HFFc6 (cell line): Measurements from ENCODE around the gene LPAR1. TPM values are rescaled to one million over a fixed set of nuclear protein-coding genes. Genes with fewer than 3 reads are reported as not detected.

Experiments used
- DNase-seq: peaks from one replicate; pipeline ENCODE4 v3.0.0-alpha.2; 2018
- H3K27ac Mint-ChIP-seq: 2 replicates; pipeline ENCODE4 v1.8.0; 2020; ENCODE audit warnings: mild to moderate bottlenecking, mixed read lengths
- H3K27me3 Mint-ChIP-seq: 2 replicates; pipeline ENCODE4 v1.8.0; 2021; ENCODE audit warnings: mild to moderate bottlenecking, moderate library complexity, mixed read lengths; ENCODE audit not compliant: insufficient read depth
- H3K36me3 Mint-ChIP-seq: 2 replicates; pipeline ENCODE4 v1.8.0; 2021; ENCODE audit warnings: low read depth, mixed read lengths
- H3K4me1 Mint-ChIP-seq: 2 replicates; pipeline ENCODE4 v1.8.0; 2020; ENCODE audit warnings: low read depth, mixed read lengths
- H3K4me3 Mint-ChIP-seq: 2 replicates; pipeline ENCODE4 v1.8.0; 2020; ENCODE audit warnings: mild to moderate bottlenecking, moderate library complexity, mixed read lengths
- H3K9me3 Mint-ChIP-seq: 2 replicates; pipeline ENCODE4 v1.8.0; 2020; ENCODE audit warnings: mild to moderate bottlenecking, mixed read lengths
- CTCF ChIP-seq: fragments of 200-600 bp; sonication (generic); IDR thresholded peaks from 2 replicates; pipeline ENCODE4 v1.5.0; 2021; ENCODE audit warnings: antibody characterized with exemption, mild to moderate bottlenecking
- total RNA-seq, 6 experiments: library from RNA; stranded (reverse); fragmentation: NEBNext Ultra II Directional; extraction: Animal tissue kit (Norgen Biotek cat#: 25700); gene quantifications; 2 replicates in 1 of 6; 3 replicates in 5 of 6; pipeline ENCODE4 v1.2.3, GENCODE V29; 2021

LPAR1 gene
- total RNA-seq, 6 experiments from 2014 or later: 70.6 to 148 (median 123) TPM

GRCh38 chr9:111037708-111038330 is 451 bp downstream of the LPAR1 start:
- Mint-ChIP-seq H3K4me3 (peak overlapping the region; percentile 91), H3K36me3 (peaks cover 21% of the 10 kb centered on the region), H3K4me1 (peaks cover 59% of the 10 kb centered on the region), H3K27ac (peak overlapping the region; percentile 76), H3K9me3 (no peaks in the 10 kb centered on the region), H3K27me3 (no peaks in the 10 kb centered on the region; the same call in none of the 2 replicates)
- DNase-seq: no peak
- peak; percentile 65 for TF ChIP-seq CTCF

GRCh38 chr9:111037356-111037707 is 938 bp downstream of the LPAR1 start:
- Mint-ChIP-seq H3K36me3 (peaks cover 22% of the 10 kb centered on the region), H3K9me3 (no peaks in the 10 kb centered on the region), H3K27me3 (no peaks in the 10 kb centered on the region; the same call in none of the 2 replicates), H3K27ac (peak overlapping the region; percentile 76), H3K4me1 (peaks cover 62% of the 10 kb centered on the region), H3K4me3 (peak overlapping the region; percentile 91)
- TF ChIP-seq CTCF: no peak
- no peak for DNase-seq

GRCh38 chr9:111036946-111037345 is 1.3 kb downstream of the LPAR1 start:
- H3K4me3 Mint-ChIP-seq: peak overlapping the region; percentile 91
- H3K36me3 Mint-ChIP-seq: peaks cover 26% of the 10 kb centered on the region
- DNase-seq: peak; percentile 40
- TF ChIP-seq CTCF: no peak
- H3K9me3 Mint-ChIP-seq: no peaks in the 10 kb centered on the region
- peaks cover 63% of the 10 kb centered on the region for H3K4me1 Mint-ChIP-seq
- H3K27me3 Mint-ChIP-seq: no peaks in the 10 kb centered on the region; the same call in none of the 2 replicates
- peak overlapping the region; percentile 76 for H3K27ac Mint-ChIP-seq

- Mint-ChIP-seq H3K9me3 (no peaks in the 10 kb centered on the region), H3K4me3 (peak overlapping the region; percentile 91), H3K4me1 (peaks cover 64% of the 10 kb centered on the region), H3K36me3 (peaks cover 29% of the 10 kb centered on the region), H3K27me3 (no peaks in the 10 kb centered on the region; the same call in none of the 2 replicates), H3K27ac (peak overlapping the region; percentile 76)
- TF ChIP-seq CTCF: peak; percentile 87
- DNase-seq: peak; percentile 47
These were observed 1.9 kb downstream of the LPAR1 start for GRCh38 chr9:111036429-111036789.

- Mint-ChIP-seq H3K4me3 (peak overlapping the region; percentile 91), H3K4me1 (peaks cover 67% of the 10 kb centered on the region), H3K9me3 (no peaks in the 10 kb centered on the region), H3K27ac (peak overlapping the region; percentile 76), H3K36me3 (peaks cover 29% of the 10 kb centered on the region), H3K27me3 (no peaks in the 10 kb centered on the region; the same call in none of the 2 replicates)
- TF ChIP-seq CTCF: no peak
- no peak for DNase-seq
These were observed 2.5 kb downstream of the LPAR1 start for GRCh38 chr9:111035543-111036428.
